Stomach (tissue), 4 donors: ENCODE measurements around the gene DNAJA3.

ENCODE experiments used
- EP300 ChIP-seq: sonication (generic); formaldehyde crosslinking; IDR thresholded peaks from one replicate; pipeline ENCODE4 v1.6.1; 2017; ENCODE audit warnings: antibody characterized with exemption
- POLR2A ChIP-seq, 4 donors: fragments of 450-650 bp; IDR thresholded peaks; one replicate each; pipeline ENCODE4 v1.6.1; 2016; ENCODE audit warnings: antibody characterized with exemption in 4 of 4, control low read depth in 2 of 4, mild to moderate bottlenecking in 1 of 4, moderate library complexity in 1 of 4
- POLR2AphosphoS5 ChIP-seq, 3 donors: sonication (generic); formaldehyde crosslinking; IDR thresholded peaks; one replicate each; pipeline ENCODE4 v1.6.1; 2016; ENCODE audit warnings: antibody characterized with exemption in 3 of 3
- TF ChIP-seq, protein P1 (sequence below), 7 experiments: fragments of 450-650 bp in 4 of 7; fragments of 200-600 bp in 3 of 7; sonication (generic) in 3 of 7; IDR thresholded peaks; one replicate each; pipeline ENCODE4 v1.5.1; 2016 to 2019; ENCODE audit warnings: antibody characterized with exemption in 7 of 7, control low read depth in 2 of 7, mild to moderate bottlenecking in 1 of 7

DNA sequence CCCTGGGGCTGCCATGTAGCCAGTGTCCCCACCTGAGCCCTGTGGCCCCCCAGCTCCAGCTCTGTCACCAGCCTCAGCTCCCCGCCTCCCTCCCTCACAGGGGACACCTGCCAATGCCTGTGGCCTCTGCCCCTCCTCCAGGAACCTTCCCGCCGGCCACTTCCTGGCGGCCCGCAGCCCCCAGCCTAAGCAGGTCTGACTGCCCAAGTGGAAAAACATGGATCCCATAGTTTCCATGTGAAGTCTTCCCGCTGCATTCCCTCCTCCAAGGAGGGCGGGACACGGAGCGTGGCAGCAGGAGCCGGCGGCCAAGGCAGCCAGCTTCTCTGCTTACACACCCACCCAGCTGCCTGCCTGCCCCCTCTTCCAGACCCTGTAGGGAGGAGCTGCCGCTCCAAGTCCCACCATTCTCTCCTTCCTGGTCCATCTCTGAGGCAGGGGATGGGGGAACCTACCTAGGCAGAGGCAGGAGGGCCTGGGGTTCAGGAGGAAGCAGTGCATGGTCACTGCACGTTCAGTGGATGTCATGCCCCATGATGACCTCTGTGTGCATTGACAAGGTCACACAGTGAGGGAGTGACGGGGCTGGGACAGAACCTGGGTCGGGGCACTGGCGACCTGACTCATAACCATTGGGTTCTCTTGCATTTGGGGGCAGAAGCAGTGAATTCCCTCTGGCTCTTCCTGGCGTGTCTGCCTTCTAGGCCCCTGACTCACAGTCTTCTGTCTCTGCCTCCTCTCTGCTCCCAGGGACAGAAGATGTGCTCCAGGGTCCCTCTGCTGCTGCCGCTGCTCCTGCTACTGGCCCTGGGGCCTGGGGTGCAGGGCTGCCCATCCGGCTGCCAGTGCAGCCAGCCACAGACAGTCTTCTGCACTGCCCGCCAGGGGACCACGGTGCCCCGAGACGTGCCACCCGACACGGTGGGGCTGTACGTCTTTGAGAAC lies 45.3 kb upstream of the DNAJA3 start:
- TF ChIP-seq, protein P1, sequence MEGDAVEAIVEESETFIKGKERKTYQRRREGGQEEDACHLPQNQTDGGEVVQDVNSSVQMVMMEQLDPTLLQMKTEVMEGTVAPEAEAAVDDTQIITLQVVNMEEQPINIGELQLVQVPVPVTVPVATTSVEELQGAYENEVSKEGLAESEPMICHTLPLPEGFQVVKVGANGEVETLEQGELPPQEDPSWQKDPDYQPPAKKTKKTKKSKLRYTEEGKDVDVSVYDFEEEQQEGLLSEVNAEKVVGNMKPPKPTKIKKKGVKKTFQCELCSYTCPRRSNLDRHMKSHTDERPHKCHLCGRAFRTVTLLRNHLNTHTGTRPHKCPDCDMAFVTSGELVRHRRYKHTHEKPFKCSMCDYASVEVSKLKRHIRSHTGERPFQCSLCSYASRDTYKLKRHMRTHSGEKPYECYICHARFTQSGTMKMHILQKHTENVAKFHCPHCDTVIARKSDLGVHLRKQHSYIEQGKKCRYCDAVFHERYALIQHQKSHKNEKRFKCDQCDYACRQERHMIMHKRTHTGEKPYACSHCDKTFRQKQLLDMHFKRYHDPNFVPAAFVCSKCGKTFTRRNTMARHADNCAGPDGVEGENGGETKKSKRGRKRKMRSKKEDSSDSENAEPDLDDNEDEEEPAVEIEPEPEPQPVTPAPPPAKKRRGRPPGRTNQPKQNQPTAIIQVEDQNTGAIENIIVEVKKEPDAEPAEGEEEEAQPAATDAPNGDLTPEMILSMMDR (IDR thresholded peaks at IDR 0.05): no peak
- no peak for TF ChIP-seq EP300
- no peak for TF ChIP-seq POLR2AphosphoS5 (IDR thresholded peaks at IDR 0.05)
- no peak for TF ChIP-seq POLR2A (IDR thresholded peaks at IDR 0.05)
